CD1c-positive myeloid dendritic cell (primary cell): ENCODE data around the gene FAM78B.
A peak's percentile ranks its signal among the peaks of the same experiment; 100 is the strongest.

ENCODE experiments used
- DNase-seq: peaks from one replicate; pipeline ENCODE4 v3.0.0-alpha.2; 2016; ENCODE audit errors: extremely low spot score

Gene FAM78B

GRCh38 chr1:166166698-166167571 lies at the start of gene FAM78B:
FAM78B (minus strand) TSS chr1:166167001; CDS start chr1:166166248, 753 bp downstream.
- DNase-seq: peak; percentile 25

DNA sequence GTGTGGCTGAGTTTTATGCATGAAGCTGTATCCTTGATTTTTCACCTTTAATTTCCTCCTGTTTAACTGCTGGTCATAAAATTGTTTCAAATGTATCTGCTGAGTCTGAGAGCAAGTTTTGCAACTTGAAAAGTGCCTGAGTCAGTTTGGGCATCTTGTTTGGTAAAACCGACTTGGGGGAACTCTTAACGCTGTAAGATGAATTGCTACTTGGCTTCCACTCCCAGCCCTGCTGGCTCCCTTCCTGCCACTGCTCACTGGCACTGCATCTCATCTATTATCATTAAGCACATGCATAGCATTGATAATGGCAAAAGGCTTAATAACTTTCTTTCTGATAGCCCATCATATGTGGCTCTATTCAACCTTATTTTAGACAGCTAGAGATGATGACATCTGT lies 35.7 kb upstream of the FAM78B start:
- no peak for DNase-seq

DNA sequence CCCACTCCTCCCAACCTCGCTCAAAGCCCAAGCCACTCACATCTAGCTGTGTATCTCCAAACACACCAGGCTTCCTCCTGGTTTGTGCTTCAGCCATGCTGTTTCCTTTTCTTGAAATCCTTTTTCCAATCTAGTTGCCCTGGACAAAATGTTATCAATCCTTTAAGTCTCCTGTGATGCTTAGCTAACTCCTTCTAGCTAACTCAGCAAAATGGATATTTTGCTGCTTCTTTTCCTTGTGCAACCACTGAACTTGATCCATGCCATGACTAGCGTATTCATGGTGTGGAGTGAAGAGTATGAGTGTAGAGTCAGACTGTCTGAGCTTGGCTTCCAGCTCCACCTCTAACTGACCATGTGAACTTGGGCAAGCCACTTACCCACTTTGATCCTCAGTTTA lies 33.9 kb upstream of the FAM78B start:
- no peak for DNase-seq

DNA sequence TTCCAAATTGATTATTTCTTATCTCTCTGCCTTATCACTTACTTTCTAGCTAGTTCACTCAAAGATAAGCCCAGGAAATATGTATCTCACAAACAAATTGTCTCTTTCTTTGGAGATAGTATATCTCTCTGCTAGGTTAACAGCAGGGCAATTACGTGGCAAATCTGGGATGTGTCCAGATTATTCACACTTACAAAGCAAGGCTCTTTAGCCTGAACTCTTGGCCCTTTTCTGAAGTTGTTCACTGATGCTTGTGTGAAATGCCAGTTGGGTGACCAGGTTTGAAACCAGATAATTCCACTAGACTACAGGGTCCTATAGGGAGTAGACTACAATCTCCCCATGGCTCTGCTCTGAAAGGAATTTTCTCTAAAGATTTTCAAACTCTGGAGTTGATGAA lies 30.8 kb upstream of the FAM78B start:
- DNase-seq: no peak

- no peak for DNase-seq
These were observed 30.3 kb upstream of the FAM78B start for GRCh38 chr1:166197141-166197540.

DNA sequence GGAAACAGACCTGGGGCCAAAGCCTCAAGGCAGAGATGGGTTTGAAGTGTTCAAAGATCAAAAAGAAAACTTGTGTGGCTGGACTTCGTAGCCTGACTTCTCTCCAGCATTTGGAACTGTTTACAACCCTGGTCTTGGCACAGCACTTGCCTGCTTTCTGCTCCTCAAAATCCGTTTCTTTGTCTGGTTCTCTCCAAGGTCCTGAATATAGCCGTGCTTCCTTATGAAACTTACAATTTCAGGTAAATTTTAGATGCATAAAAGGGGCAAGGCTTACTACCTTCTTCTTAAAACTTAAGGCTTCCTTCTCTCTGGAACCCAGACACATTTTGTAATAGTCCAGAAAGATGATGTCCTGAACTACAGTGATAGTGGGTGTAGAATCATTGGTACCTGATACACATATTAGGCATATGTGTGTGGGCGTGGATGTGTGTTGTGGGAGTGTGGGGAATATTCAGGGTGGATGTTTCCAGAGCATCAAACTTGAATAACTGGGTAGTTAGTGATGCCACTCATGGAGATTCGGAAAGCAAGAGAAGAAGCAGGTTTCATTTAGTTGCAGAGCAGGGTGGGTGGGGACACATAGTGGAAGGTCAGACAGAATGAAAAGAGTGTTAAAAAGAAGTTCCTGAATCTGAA lies 26.4 kb upstream of the FAM78B start:
- DNase-seq: no peak

- DNase-seq: no peak
These were observed 23.6 kb upstream of the FAM78B start for GRCh38 chr1:166190400-166190799.

GRCh38 chr1:166189126-166189525 lies 22.3 kb upstream of the FAM78B start:
- DNase-seq: no peak

DNA sequence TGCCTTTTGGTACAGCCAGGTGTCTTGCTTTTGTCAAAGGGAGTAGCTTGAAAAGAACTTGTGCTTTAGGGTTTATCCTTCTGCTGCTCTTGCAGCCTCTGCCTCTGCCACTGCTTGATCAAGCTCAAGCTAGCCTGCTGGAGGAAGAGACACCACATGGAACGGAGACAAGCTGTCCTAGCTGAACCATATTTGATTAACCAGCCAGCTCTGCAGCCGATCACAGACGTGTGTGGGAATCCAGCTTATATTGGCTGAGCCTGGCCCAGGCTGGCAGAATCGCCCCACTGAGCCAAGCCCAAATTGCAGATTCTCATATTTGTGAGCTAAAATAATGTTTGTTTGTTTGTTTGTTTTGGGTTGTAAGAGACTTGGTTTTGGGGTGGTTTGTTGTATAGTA lies 18.7 kb upstream of the FAM78B start:
- no peak for DNase-seq

- no peak for DNase-seq
These were observed 18.1 kb upstream of the FAM78B start for GRCh38 chr1:166184897-166185296.

GRCh38 chr1:166184012-166184411 lies 17.2 kb upstream of the FAM78B start:
- DNase-seq: no peak

- no peak for DNase-seq
These were observed 15.5 kb upstream of the FAM78B start for GRCh38 chr1:166182281-166182680.

- no peak for DNase-seq
These were observed 9.6 kb upstream of the FAM78B start for GRCh38 chr1:166176416-166176815.

DNA sequence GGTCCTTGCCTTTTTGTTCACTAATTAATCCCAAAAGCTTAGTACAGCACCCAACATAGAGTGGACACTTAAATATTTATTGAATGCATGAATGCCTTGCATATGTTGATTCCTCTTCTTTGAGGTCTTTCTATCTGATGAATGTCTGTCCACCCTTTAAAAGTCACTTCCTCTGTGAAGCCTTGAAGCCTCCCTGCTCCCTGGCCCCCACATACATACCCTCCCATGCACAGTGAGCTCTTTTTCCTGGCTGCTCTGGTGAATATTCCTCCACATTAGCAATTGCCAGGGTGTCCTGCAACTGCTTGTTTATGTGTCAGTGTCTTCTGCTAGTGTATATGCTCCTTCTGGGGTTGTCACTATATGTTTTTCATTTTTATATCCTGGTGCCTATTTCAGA lies 8.2 kb upstream of the FAM78B start:
- DNase-seq: no peak

DNA sequence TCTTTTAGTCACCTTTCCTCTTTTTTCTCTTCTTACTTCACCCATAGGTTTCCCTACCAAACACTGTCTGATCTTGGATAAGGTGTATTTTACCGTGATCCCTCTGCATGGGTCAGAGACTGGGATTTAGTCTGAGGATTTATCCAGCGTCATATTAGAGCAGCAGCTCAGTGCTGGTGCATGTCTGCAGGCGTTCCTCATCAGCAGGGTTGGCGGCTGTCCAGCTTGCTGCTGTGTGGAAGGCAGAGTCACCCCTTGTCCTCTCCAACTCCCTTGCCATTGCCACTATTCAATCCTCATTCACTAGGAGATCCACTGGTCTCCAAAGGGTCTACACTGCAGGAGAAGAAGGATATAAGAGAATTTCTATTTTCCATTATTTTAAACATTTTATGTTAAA lies 7.3 kb upstream of the FAM78B start:
- DNase-seq: no peak

DNA sequence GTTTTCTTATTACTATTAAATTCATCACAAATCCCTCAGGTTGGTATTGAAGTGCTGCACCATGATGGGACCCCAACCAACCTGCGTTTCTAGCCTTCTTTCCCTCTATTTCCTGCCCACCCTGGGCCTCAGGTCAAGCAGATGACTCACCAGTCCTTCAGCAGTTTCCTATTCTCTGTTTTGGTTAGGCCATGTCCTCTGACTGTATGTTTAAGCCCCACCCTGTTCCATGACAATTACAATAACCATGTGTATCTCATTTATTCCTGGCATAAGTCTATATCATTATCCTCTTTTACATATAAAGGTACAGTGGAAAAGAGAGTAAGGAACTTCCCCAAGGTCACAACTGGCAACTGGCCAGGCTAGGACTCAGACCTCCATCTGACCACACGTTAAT lies 5.3 kb upstream of the FAM78B start:
- DNase-seq: no peak

- DNase-seq: no peak
These were observed 3.9 kb upstream of the FAM78B start for GRCh38 chr1:166170726-166171125.

DNA sequence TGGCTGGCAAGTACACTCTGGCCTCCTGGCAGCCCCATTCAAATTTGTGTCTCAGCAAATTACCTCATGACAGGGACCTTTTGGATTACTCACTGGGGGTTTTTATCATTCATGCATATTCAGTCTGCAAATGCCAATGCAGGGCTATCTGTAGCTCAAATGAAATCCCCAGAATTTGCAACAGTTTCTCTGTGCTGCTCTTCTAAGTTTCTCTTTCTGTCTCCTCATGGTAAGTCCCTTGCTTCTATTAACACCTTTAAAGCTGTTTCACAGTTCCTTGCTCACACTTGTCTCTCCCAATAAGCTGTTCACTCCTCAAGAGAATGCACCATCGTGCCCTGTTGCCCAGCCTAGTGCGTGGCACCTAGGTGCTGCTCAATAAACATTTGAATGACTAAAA lies 3.3 kb upstream of the FAM78B start:
- DNase-seq: no peak

DNA sequence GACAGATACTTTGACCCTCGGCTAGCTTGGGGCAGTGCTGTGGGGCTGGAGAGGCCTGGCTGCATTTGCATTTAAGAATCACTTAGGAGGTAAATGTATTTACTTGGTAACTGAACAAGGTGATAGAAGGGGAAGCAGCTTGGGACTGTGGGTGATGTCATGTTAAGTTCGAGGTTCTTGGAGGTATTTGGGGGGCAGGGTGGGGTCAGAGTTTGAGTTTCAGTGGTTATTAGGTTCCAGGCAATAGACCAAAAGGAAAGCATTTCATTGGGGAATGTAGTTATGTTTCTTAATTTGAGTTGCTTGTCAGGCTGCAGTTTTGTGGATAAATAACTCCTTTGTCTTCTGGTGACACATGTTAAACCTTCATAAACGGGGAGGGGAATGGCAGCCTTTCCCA lies 2.4 kb upstream of the FAM78B start:
- no peak for DNase-seq

DNA sequence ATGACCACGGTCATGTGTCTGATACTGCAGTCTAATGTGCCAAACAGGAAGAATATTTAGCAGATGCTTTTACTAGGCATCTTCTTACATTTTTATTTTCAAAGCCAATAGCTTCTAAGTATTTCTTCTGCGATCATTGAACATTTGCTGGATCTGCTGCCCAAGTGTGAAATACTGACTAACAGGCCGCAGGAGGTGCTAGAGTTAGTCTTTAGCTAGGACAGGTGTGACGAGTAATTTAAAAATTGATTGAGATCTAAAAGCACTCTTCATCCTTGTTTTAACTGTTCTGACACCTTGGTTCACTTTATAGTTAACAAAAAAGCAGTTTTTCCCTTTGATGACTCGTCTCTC lies 748 bp upstream of the FAM78B start:
- DNase-seq: no peak

DNA sequence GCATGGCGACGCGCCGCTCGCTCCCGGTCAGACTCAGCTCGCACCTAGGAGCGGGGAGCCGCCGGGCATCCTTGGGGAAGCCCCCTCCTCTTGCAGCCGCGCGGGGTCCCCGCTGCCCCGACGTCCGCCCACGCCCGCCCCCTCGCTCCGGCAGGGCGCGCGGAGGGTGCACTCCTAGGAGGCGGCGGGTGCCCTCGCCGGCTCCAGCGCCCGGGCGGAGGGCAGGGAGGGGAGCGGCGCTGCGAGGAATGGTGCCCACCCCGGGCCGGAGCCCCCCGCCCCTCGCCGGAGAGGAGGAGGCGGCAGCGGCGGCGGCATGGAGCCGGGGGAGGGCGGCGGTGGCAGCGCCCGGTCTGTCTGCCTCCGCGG lies 488 bp downstream of the FAM78B start:
- no peak for DNase-seq

GRCh38 chr1:166165661-166166328 lies 1.0 kb downstream of the FAM78B start:
- no peak for DNase-seq
